T-helper 22 cell (primary cell): ENCODE data around the gene STS.

Experiments
- DNase-seq: peaks from one replicate; pipeline ENCODE4 v3.0.0-alpha.2; 2020; ENCODE audit warnings: low read depth

The STS gene

GRCh38 chrX:7147413-7147977 is at the start of gene STS:
Gene STS (plus strand): TSS chrX:7147712. CDS start chrX:7253200, 105,488 bp downstream.
- DNase-seq: no peak

GRCh38 chrX:7100022-7100421 is 47.5 kb upstream of the STS start:
- no peak for DNase-seq

- no peak for DNase-seq
Measured at GRCh38 chrX:7102119-7102518, 45.4 kb upstream of the STS start.

GRCh38 chrX:7106649-7107048 is 40.9 kb upstream of the STS start:
- no peak for DNase-seq

- DNase-seq: no peak
Measured at GRCh38 chrX:7108030-7108429, 39.5 kb upstream of the STS start.

GRCh38 chrX:7109049-7109531 is 38.4 kb upstream of the STS start:
- DNase-seq: no peak

GRCh38 chrX:7109838-7110793 is 37.4 kb upstream of the STS start:
- no peak for DNase-seq

- no peak for DNase-seq
Measured at GRCh38 chrX:7110821-7111276, 36.7 kb upstream of the STS start.

GRCh38 chrX:7111518-7111917 is 36.0 kb upstream of the STS start:
- no peak for DNase-seq

GRCh38 chrX:7112071-7112470 is 35.4 kb upstream of the STS start:
- DNase-seq: no peak

- DNase-seq: no peak
Measured at GRCh38 chrX:7115557-7115956, 32.0 kb upstream of the STS start.

- no peak for DNase-seq
Measured at GRCh38 chrX:7116081-7116480, 31.4 kb upstream of the STS start.

- no peak for DNase-seq
Measured at GRCh38 chrX:7117587-7117986, 29.9 kb upstream of the STS start.

- DNase-seq: no peak
Measured at GRCh38 chrX:7119950-7120877, 27.3 kb upstream of the STS start.

GRCh38 chrX:7120878-7121219 is 26.7 kb upstream of the STS start:
- DNase-seq: no peak

GRCh38 chrX:7127056-7127455 is 20.5 kb upstream of the STS start:
- no peak for DNase-seq

GRCh38 chrX:7131621-7132020 is 15.9 kb upstream of the STS start:
- no peak for DNase-seq

- no peak for DNase-seq
Measured at GRCh38 chrX:7132335-7133049, 15.0 kb upstream of the STS start.

GRCh38 chrX:7133050-7133440 is 14.5 kb upstream of the STS start:
- no peak for DNase-seq

GRCh38 chrX:7134981-7135380 is 12.5 kb upstream of the STS start:
- DNase-seq: no peak

GRCh38 chrX:7139202-7140081 is 8.1 kb upstream of the STS start:
- DNase-seq: no peak
